NT2/D1 (cell line): Measurements from ENCODE around the gene PEX10.

ENCODE experiments used
- DNase-seq: peaks from one replicate; pipeline ENCODE4 v3.0.0-alpha.2; 2011; ENCODE audit warnings: low read depth, low spot score
- H3K27me3 ChIP-seq: 2 replicates; pipeline ENCODE4 v1.6.0; 2011; ENCODE audit warnings: mild to moderate bottlenecking; ENCODE audit not compliant: insufficient read length, insufficient read depth
- H3K36me3 ChIP-seq: 2 replicates; pipeline ENCODE4 v1.6.1; 2011; ENCODE audit warnings: mild to moderate bottlenecking, low read length, mixed read lengths; ENCODE audit not compliant: insufficient read depth, insufficient read length
- H3K4me1 ChIP-seq: 2 replicates; pipeline ENCODE4 v1.5.1; 2011; ENCODE audit not compliant: insufficient read depth, insufficient read length
- H3K4me3 ChIP-seq: 2 replicates; pipeline ENCODE4 v1.5.1; 2011; ENCODE audit warnings: low read depth; ENCODE audit not compliant: insufficient read length
- H3K9ac ChIP-seq: 2 replicates; pipeline ENCODE4 v1.6.0; 2011; ENCODE audit warnings: low read depth; ENCODE audit not compliant: insufficient read length
- H3K9me3 ChIP-seq: 2 replicates; pipeline ENCODE4 v1.5.1; 2011; ENCODE audit warnings: mild to moderate bottlenecking, low read length; ENCODE audit not compliant: insufficient read depth
- SUZ12 ChIP-seq: IDR thresholded peaks from 2 replicates; pipeline ENCODE4 v1.6.1; 2011; ENCODE audit not compliant: insufficient read length, insufficient read depth; ENCODE audit errors: extremely low read depth
- YY1 ChIP-seq: IDR thresholded peaks from 2 replicates; pipeline ENCODE4 v1.6.1; 2011; ENCODE audit not compliant: insufficient read length, insufficient read depth
- ZNF274 ChIP-seq: IDR thresholded peaks from 2 replicates; pipeline ENCODE4 v1.6.1; 2011; ENCODE audit warnings: mild to moderate bottlenecking, low read depth, low read length

The PEX10 gene

GRCh38 chr1:2447276-2448097 is 35.1 kb upstream of the PEX10 start:
- no peaks in the 10 kb centered on the region for H3K9me3 ChIP-seq
- H3K36me3 ChIP-seq: no peaks in the 10 kb centered on the region
- DNase-seq: no peak
- peaks cover 36% of the 10 kb centered on the region for H3K27me3 ChIP-seq
- peak overlapping the region; percentile 32 for H3K9ac ChIP-seq
- TF ChIP-seq ZNF274 (no peak), YY1 (no peak), SUZ12 (no peak)
- peaks cover 32% of the 10 kb centered on the region for H3K4me1 ChIP-seq
- no peak overlapping the region for H3K4me3 ChIP-seq

- Histone ChIP-seq H3K27me3 (peaks cover 42% of the 10 kb centered on the region), H3K36me3 (no peaks in the 10 kb centered on the region), H3K9ac (peak overlapping the region; percentile 61), H3K9me3 (no peaks in the 10 kb centered on the region), H3K4me3 (no peak overlapping the region), H3K4me1 (peaks cover 29% of the 10 kb centered on the region)
- DNase-seq: no peak
- TF ChIP-seq ZNF274 (no peak), YY1 (no peak), SUZ12 (no peak)
Measured at GRCh38 chr1:2446861-2447260, 34.5 kb upstream of the PEX10 start.

- DNase-seq: no peak
- Histone ChIP-seq H3K4me1 (peaks cover 29% of the 10 kb centered on the region), H3K4me3 (no peak overlapping the region), H3K27me3 (peaks cover 43% of the 10 kb centered on the region), H3K36me3 (no peaks in the 10 kb centered on the region), H3K9me3 (no peaks in the 10 kb centered on the region), H3K9ac (peak overlapping the region; percentile 61)
- TF ChIP-seq SUZ12: no peak
- no peak for TF ChIP-seq ZNF274
- no peak for TF ChIP-seq YY1
Measured at GRCh38 chr1:2446394-2446793, 34.0 kb upstream of the PEX10 start.

GRCh38 chr1:2445823-2446215 is 33.5 kb upstream of the PEX10 start:
- peaks cover 43% of the 10 kb centered on the region for H3K27me3 ChIP-seq

GRCh38 chr1:2445162-2445822 is 32.9 kb upstream of the PEX10 start:
- Histone ChIP-seq H3K27me3 (peaks cover 43% of the 10 kb centered on the region), H3K9me3 (no peaks in the 10 kb centered on the region), H3K4me3 (no peak overlapping the region), H3K4me1 (peaks cover 26% of the 10 kb centered on the region), H3K9ac (no peak overlapping the region), H3K36me3 (no peaks in the 10 kb centered on the region)
- TF ChIP-seq ZNF274 (no peak), SUZ12 (no peak), YY1 (no peak)
- DNase-seq: no peak

More at GRCh38 chr1:2445823-2446215, 33.5 kb upstream of the PEX10 start:
- Histone ChIP-seq H3K9me3 (no peaks in the 10 kb centered on the region), H3K4me1 (peaks cover 28% of the 10 kb centered on the region), H3K4me3 (no peak overlapping the region), H3K9ac (no peak overlapping the region), H3K36me3 (no peaks in the 10 kb centered on the region)
- DNase-seq: no peak
- TF ChIP-seq ZNF274: no peak
- no peak for TF ChIP-seq SUZ12
- TF ChIP-seq YY1: no peak

GRCh38 chr1:2444138-2444591 is 31.8 kb upstream of the PEX10 start:
- Histone ChIP-seq H3K36me3 (no peaks in the 10 kb centered on the region), H3K4me3 (no peak overlapping the region)

More at GRCh38 chr1:2444138-2444591, 31.8 kb upstream of the PEX10 start:
- no peaks in the 10 kb centered on the region for H3K9me3 ChIP-seq
- TF ChIP-seq ZNF274: no peak
- no peak for TF ChIP-seq SUZ12
- no peak for TF ChIP-seq YY1
- H3K27me3 ChIP-seq: peaks cover 43% of the 10 kb centered on the region
- H3K4me1 ChIP-seq: peaks cover 22% of the 10 kb centered on the region
- DNase-seq: no peak
- H3K9ac ChIP-seq: no peak overlapping the region
